ENCODE results near the gene NAA15.

DNA sequence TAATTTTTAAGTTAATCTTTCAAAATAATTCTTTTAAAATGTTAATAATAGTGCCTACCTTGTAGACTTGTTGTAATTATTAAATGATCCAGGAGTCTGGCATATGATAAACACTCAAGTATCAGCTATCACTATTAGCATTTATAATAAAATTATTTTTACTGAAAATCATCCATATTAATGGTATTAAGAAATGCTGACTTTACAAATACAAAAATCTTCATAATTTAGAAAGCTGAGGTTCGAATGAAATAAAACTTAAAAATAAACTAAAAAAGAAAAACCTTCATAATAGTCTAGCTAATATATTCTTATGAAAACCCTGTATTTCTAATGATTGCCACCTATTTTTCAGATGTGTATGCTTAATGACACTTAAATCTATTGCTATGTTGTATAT lies 26.5 kb upstream of the NAA15 start:
- TF ChIP-seq, protein P1, sequence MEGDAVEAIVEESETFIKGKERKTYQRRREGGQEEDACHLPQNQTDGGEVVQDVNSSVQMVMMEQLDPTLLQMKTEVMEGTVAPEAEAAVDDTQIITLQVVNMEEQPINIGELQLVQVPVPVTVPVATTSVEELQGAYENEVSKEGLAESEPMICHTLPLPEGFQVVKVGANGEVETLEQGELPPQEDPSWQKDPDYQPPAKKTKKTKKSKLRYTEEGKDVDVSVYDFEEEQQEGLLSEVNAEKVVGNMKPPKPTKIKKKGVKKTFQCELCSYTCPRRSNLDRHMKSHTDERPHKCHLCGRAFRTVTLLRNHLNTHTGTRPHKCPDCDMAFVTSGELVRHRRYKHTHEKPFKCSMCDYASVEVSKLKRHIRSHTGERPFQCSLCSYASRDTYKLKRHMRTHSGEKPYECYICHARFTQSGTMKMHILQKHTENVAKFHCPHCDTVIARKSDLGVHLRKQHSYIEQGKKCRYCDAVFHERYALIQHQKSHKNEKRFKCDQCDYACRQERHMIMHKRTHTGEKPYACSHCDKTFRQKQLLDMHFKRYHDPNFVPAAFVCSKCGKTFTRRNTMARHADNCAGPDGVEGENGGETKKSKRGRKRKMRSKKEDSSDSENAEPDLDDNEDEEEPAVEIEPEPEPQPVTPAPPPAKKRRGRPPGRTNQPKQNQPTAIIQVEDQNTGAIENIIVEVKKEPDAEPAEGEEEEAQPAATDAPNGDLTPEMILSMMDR (IDR thresholded peaks at IDR 0.05; ENCODE audit: extremely low read depth in 1 of 2, insufficient read depth in 1 of 2, low read depth in 1 of 2, low read length in 2 of 2) = no peak
- no peak for TF ChIP-seq POLR2A (IDR thresholded peaks at IDR 0.05; ENCODE audit: low read depth, low read length)
- TF ChIP-seq, protein P2, sequence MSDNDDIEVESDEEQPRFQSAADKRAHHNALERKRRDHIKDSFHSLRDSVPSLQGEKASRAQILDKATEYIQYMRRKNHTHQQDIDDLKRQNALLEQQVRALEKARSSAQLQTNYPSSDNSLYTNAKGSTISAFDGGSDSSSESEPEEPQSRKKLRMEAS (IDR thresholded peaks at IDR 0.05; ENCODE audit: insufficient read depth, insufficient read length) = no peak
- TF ChIP-seq POLR2AphosphoS5 (IDR thresholded peaks at IDR 0.05; ENCODE audit: insufficient read depth, low read depth, low read length) = no peak
- TF ChIP-seq GATA2 (IDR thresholded peaks at IDR 0.05; ENCODE audit: insufficient read depth, insufficient read length, low read depth, low read length) = no peak
- TF ChIP-seq EZH2 (IDR thresholded peaks at IDR 0.05; ENCODE audit: borderline replicate concordance, low read depth, low read length, severe bottlenecking) = no peak

Measured in endothelial cell of umbilical vein (primary cell).